IPS-20b (cell line): ENCODE measurements around the gene TEX14.
A peak's percentile ranks its signal among the peaks of the same experiment; 100 is the strongest.

Experiments
- H3K27ac ChIP-seq: one replicate; pipeline ENCODE4 v1.5.1; 2013; ENCODE audit warnings: low read length
- H3K27me3 ChIP-seq: 2 replicates; pipeline ENCODE4 v1.6.1; 2013; ENCODE audit warnings: mild to moderate bottlenecking, low read length, inconsistent platforms; ENCODE audit not compliant: insufficient read depth
- H3K36me3 ChIP-seq: 2 replicates; pipeline ENCODE4 v1.6.1; 2013; ENCODE audit warnings: low read depth, mild to moderate bottlenecking, inconsistent platforms, low read length, moderate library complexity; ENCODE audit not compliant: insufficient read depth
- H3K4me1 ChIP-seq: 2 replicates; pipeline ENCODE4 v1.6.1; 2013; ENCODE audit warnings: mild to moderate bottlenecking, control low read depth, inconsistent platforms, low read length, moderate library complexity; ENCODE audit not compliant: insufficient read depth
- H3K4me3 ChIP-seq: 2 replicates; pipeline ENCODE4 v1.5.1; 2013; ENCODE audit warnings: mild to moderate bottlenecking, low read length, inconsistent platforms
- H3K9ac ChIP-seq: 2 replicates; pipeline ENCODE4 v1.6.1; 2013; ENCODE audit warnings: low read depth, mild to moderate bottlenecking, inconsistent platforms, low read length, moderate library complexity
- H3K9me3 ChIP-seq: 2 replicates; pipeline ENCODE4 v1.6.1; 2013; ENCODE audit warnings: mild to moderate bottlenecking, low read depth, low read length, inconsistent platforms; ENCODE audit not compliant: insufficient read depth

The TEX14 gene

DNA sequence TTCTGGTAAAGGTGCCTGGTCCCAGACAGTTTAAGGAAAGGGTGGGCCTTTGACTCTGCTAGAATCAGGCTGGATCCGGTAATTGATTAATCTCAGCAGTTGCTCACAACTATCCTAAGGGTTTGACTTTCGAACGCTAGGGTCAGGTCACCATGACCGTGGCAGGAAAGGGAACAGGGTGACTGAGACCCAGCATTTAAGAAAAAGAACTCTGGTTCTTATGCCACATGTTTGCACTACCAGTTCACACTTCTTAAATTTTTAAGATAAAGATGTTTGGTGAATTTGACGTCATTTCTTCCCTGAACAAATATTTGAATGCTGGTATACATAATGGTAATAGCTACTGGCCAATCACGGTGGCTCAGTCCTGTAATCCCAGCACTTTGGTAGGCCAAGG lies 52.2 kb downstream of the TEX14 start:
- Histone ChIP-seq H3K27me3 (no peaks in the 10 kb centered on the region), H3K27ac (no peak overlapping the region), H3K4me3 (no peak overlapping the region), H3K9me3 (no peaks in the 10 kb centered on the region), H3K36me3 (no peaks in the 10 kb centered on the region), H3K9ac (no peak overlapping the region), H3K4me1 (no peaks in the 10 kb centered on the region)

GRCh38 chr17:58637011-58637570 lies 54.8 kb downstream of the TEX14 start:
- no peak overlapping the region for H3K9ac ChIP-seq
- 0 out of 2 replicates have a peak, but pooled peaks cover 2% of the 10 kb centered on the region for H3K4me1 ChIP-seq
- H3K36me3 ChIP-seq = no peaks in the 10 kb centered on the region
- H3K27me3 ChIP-seq = no peaks in the 10 kb centered on the region
- no peak overlapping the region for H3K4me3 ChIP-seq
- no peaks in the 10 kb centered on the region for H3K9me3 ChIP-seq
- no peak overlapping the region for H3K27ac ChIP-seq

DNA sequence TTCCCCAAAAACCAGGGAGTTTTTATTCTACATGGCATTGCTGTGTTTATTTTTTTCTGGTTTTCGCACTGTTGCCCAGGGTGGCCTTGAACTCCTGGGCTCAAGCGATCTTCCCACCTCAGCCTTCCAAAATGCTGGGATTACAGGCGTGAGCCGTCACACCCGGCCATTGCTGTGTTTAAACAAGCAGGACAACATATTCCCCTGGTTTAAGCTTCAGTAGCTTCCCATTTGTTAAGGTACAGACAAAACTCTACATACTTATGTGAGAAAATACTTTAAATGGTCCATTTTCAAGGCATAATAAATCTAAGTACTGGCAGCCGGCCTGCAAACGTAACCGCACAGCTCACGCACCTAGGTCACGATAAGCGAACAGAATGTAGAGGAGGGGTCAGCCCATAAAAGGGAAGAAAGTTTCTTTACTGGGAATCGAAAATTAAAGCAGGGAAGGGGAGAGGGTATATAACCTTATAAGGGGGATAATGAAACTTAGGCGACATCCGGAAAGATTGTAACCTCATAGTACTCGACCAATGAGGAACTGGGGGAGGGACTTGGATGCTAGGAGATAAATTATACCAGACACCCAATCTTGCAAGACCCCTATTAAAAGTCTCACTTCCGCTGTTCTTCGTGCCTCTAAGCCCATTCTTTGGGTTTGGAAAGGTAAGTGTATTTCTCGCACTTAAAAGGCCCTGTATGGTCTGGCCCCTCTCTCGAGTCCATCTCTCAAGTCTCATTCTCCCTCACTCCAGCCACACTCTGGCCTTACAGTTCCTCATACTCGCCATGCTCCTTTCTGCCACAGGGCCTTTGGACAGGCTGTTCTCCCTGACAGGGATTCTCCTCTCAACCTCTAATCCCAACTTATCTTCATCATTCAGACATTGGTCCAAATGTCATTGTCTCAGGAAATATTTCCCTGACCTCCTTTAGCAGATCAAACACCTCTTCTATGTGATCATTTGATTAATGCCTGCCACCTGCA lies 59.2 kb downstream of the TEX14 start:
- peak overlapping the region; percentile 69 for H3K4me3 ChIP-seq
- H3K9me3 ChIP-seq = no peaks in the 10 kb centered on the region
- no peaks in the 10 kb centered on the region for H3K36me3 ChIP-seq
- H3K27me3 ChIP-seq = no peaks in the 10 kb centered on the region
- H3K27ac ChIP-seq = peak overlapping the region; percentile 73
- peak overlapping the region; percentile 91 for H3K9ac ChIP-seq
- 0 out of 2 replicates have a peak, but pooled peaks cover 2% of the 10 kb centered on the region for H3K4me1 ChIP-seq

DNA sequence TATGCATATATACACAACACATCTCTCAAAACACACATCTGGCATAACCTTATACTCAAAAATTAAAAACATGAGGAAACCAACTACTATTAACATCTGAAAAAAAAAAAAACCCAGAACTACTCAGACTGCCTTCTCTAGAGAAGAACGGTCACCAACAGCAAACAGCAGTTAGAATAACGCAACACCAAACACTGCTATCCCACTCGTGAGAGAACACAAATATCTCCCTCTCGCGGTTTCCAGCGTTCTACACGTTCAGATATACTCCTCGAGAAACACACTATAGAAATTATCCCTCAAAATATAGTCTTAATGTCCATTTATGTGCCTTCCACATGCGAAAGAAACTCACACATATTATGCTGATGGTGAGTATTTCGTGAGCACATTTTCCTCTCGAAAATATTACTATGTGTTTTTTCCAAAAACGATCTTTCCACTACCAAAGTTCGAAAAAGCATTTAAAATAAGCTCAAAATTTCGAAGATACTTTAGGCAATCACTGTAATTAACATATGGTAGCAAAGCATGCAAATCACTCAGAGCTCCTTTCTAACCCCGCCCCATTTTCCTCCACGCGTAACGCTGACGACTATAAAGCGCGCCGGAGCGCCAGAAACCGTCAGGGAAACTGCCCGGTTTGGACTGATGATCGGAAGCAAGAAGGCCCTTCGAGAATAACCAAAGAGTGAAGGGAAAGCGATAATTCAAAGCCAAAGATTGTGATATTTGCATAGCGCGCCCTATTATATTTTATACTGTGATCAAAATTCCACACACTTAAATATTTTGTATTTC lies 60.1 kb downstream of the TEX14 start:
- no peaks in the 10 kb centered on the region for H3K9me3 ChIP-seq
- H3K4me1 ChIP-seq = 0 out of 2 replicates have a peak, but pooled peaks cover 2% of the 10 kb centered on the region
- H3K27me3 ChIP-seq = no peaks in the 10 kb centered on the region
- peak overlapping the region; percentile 73 for H3K27ac ChIP-seq
- peak overlapping the region; percentile 69 for H3K4me3 ChIP-seq
- no peaks in the 10 kb centered on the region for H3K36me3 ChIP-seq
- H3K9ac ChIP-seq = peak overlapping the region; percentile 91

DNA sequence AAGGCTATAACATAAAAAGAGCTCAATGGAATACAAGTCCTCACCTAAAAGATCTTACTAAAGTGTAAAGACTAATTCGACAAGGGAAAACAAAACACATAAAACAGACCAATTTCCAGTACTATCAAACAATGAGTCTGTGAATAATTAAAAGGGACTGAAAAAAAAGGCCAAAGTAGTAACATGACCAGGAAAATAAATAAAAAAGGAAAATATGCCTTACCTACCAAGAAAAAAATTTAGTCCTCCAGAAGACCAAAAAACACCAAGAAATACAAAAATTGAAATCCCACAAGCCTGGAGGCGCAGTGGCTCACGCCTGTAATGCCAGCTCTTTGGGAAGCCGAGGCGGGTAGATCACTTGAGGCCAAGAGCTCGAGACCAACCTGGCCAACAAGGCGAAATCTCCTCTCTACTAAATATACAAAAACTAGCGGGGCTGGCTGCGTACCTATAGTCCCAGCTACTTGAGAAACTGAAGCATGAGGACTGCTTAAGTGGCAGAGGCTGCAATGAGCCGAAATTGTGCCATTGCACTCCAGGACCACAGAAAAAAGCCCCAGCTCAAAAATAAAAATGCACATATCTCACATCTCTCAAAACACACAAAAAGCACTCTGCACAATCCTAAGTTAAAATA lies 60.8 kb downstream of the TEX14 start:
- Histone ChIP-seq H3K27me3 (no peaks in the 10 kb centered on the region), H3K9ac (no peak overlapping the region), H3K27ac (no peak overlapping the region), H3K36me3 (no peaks in the 10 kb centered on the region), H3K4me1 (0 out of 2 replicates have a peak, but pooled peaks cover 2% of the 10 kb centered on the region), H3K9me3 (no peaks in the 10 kb centered on the region), H3K4me3 (no peak overlapping the region)

DNA sequence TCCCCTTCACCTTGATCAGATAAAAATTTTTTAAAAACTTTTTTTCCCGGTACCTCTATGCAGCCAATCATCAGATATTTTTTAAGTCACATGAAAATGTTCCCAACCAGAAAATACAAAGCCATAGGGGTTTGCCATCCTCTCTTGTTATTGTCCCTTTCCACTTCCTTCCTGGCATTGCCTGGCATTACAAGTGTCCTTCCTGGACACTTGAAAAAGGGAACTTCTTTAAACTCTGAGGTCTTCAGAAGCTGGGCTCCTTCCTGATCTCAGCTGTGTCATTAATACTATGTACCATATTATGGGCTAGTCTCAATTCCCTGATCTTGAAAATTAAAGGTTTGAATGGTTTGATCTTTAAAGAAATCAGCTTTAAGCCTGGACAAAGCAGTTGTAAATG lies 64.9 kb downstream of the TEX14 start:
- no peak overlapping the region for H3K4me3 ChIP-seq
- H3K4me1 ChIP-seq = no peaks in the 10 kb centered on the region
- H3K9me3 ChIP-seq = no peaks in the 10 kb centered on the region
- no peak overlapping the region for H3K9ac ChIP-seq
- no peaks in the 10 kb centered on the region for H3K27me3 ChIP-seq
- no peak overlapping the region for H3K27ac ChIP-seq
- H3K36me3 ChIP-seq = no peaks in the 10 kb centered on the region

- Histone ChIP-seq H3K9me3 (no peaks in the 10 kb centered on the region), H3K27me3 (no peaks in the 10 kb centered on the region), H3K36me3 (no peaks in the 10 kb centered on the region), H3K4me3 (no peak overlapping the region), H3K9ac (no peak overlapping the region), H3K4me1 (no peaks in the 10 kb centered on the region), H3K27ac (no peak overlapping the region)
Observed at GRCh38 chr17:58624751-58625150, 67.1 kb downstream of the TEX14 start.

DNA sequence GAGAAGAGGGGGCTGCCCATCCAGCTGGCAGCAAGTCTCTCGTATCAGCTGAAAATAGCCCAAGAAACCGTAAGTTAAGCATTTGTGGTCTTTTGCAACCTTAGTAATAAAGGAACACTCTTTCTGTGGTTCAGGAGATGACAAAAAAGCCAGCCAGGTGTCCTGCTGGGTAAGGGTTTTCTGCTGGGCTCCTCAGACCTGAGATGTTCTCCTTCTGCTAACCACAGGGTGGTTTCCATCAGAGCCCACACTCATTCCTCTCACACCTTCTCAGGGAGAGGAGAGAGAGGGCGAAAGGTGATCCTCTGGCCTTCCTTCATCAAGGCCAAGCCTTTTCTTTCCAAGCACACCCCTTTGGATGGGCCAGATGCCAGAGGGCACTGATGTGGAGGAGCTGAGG lies 70.7 kb downstream of the TEX14 start:
- H3K4me3 ChIP-seq = no peak overlapping the region
- no peaks in the 10 kb centered on the region for H3K27me3 ChIP-seq
- no peaks in the 10 kb centered on the region for H3K9me3 ChIP-seq
- no peak overlapping the region for H3K9ac ChIP-seq
- no peaks in the 10 kb centered on the region for H3K4me1 ChIP-seq
- no peak overlapping the region for H3K27ac ChIP-seq
- H3K36me3 ChIP-seq = no peaks in the 10 kb centered on the region

DNA sequence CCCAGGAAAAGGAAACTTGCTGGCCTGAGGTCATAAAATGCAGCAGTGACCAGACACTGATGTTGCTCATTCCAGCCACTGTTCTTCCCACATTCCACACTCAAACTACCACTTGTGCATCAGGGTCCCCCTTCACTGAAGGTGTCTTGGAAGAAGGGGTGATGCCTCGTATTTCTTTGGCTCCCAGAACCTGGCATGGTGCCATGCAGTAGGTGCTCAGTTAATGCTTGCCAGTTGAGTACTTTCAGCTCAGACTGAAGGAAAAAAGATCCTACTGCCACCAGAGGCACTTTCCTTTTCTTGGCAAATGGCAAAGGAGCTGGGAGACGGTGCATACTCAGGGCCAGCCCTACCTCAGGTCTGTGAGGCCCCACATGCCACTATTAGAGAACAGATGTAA lies 73.5 kb downstream of the TEX14 start:
- H3K27me3 ChIP-seq = no peaks in the 10 kb centered on the region
- H3K9me3 ChIP-seq = no peaks in the 10 kb centered on the region
- no peak overlapping the region for H3K9ac ChIP-seq
- H3K36me3 ChIP-seq = no peaks in the 10 kb centered on the region
- no peak overlapping the region for H3K27ac ChIP-seq
- no peaks in the 10 kb centered on the region for H3K4me1 ChIP-seq
- no peak overlapping the region for H3K4me3 ChIP-seq

DNA sequence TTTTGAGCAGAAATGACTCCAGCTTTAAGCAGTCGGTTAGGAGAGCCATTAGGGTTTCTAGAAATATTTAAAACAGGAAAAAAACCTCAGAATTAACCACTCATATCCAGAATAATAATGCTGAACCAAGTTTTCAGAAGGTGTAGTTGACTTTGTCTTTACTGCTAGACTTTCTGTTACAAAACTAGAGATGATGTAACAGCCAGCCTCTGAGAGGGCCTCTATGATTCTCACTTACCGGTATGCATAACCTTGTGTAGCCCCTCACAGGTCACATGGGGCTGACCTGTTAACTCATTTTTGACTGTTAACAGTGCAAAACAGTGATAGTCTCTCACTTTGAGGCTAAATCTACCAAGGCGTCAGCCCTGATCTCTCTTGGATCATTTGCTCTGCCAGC lies 74.3 kb downstream of the TEX14 start:
- no peaks in the 10 kb centered on the region for H3K27me3 ChIP-seq
- H3K9me3 ChIP-seq = no peaks in the 10 kb centered on the region
- H3K9ac ChIP-seq = no peak overlapping the region
- H3K4me3 ChIP-seq = no peak overlapping the region
- no peaks in the 10 kb centered on the region for H3K4me1 ChIP-seq
- no peak overlapping the region for H3K27ac ChIP-seq
- no peaks in the 10 kb centered on the region for H3K36me3 ChIP-seq
